ENCODE results near the gene TRAPPC3. TPM values are rescaled to one million over a fixed set of nuclear protein-coding genes. Genes with fewer than 3 reads are reported as not detected.
"Not testable (repeated sequence)": the region's sequence is repeated elsewhere in the genome, so short reads cannot be mapped to it uniquely, and the experiment has no call there.

TRAPPC3 gene
- total RNA-seq, 1 experiment from 2014 or later = 134 TPM

DNA sequence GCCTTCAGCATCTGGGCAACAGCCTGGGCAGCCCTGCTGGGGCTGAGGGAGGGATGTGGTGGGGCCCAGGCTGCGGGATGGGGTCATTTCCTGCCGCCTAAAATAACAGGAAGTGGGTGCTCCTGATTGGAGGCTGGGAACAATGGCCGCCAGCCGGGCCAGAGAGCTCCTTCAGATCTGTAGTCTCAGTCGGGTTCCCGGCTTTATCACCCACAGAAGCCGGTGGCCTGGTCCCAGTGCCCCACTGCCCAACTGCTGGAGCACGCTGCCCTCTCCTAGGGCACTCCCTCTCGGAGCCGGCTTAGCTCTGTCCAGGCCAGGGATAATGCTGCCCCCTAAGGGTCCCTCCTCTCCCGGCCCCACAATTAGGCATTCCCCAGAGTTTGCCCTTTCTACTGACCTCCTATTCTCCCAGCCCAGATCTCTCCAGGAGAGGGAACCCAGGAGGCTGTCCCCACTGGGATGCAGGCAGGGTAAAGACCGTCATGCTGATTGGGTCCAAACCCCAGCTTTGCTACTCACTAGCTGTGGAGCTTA, 11.7 kb upstream of the TRAPPC3 start:
- Histone ChIP-seq H3K27me3 (replicated peaks) (no peaks in the 10 kb centered on the region), H3K36me3 (peaks cover 82% of the 10 kb centered on the region), H3K9me3 (replicated peaks) (no peaks in the 10 kb centered on the region), H3K27ac (peak overlapping the region; percentile 72), H3K4me1 (replicated peaks) (peaks cover 40% of the 10 kb centered on the region), H3K4me3 (peak overlapping the region; percentile 33)
- peak; percentile 77 to 86 for DNase-seq (ENCODE audit: low read depth in 1 of 2, low spot score in 2 of 2)

DNA sequence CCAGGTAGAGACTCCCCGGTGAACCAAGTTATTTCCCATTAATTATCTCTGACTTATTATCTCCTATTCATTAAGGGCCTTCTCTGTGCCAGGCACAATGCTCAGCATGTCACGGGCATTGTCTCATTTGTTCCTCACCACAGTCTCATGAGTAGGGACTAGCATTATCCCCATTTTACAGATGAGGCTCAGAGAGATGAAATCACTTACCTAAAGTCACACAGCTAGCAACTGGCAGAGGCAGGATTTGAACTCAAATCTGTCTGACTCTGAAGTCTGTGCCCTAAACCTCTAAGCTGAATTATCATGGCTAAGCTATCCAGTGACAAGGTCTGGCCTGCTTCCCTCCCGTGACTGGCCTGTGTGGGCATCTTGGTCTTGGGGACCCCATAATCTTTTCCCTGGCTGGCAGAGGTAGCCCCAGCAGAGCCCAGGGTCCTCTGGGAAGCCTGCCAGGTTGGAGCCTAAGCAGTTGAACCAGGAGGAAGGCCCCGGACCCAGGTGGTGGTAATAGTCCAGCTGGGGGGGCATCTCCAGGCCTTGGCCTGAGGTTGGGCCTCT, 11.2 kb upstream of the TRAPPC3 start:
- Histone ChIP-seq H3K36me3 (peaks cover 82% of the 10 kb centered on the region), H3K4me3 (peak overlapping the region; percentile 33), H3K4me1 (replicated peaks) (peaks cover 42% of the 10 kb centered on the region), H3K9me3 (replicated peaks) (no peaks in the 10 kb centered on the region), H3K27ac (peak overlapping the region; percentile 72), H3K27me3 (replicated peaks) (no peaks in the 10 kb centered on the region)
- no peak for DNase-seq (ENCODE audit: low read depth in 1 of 2, low spot score in 2 of 2)

DNA sequence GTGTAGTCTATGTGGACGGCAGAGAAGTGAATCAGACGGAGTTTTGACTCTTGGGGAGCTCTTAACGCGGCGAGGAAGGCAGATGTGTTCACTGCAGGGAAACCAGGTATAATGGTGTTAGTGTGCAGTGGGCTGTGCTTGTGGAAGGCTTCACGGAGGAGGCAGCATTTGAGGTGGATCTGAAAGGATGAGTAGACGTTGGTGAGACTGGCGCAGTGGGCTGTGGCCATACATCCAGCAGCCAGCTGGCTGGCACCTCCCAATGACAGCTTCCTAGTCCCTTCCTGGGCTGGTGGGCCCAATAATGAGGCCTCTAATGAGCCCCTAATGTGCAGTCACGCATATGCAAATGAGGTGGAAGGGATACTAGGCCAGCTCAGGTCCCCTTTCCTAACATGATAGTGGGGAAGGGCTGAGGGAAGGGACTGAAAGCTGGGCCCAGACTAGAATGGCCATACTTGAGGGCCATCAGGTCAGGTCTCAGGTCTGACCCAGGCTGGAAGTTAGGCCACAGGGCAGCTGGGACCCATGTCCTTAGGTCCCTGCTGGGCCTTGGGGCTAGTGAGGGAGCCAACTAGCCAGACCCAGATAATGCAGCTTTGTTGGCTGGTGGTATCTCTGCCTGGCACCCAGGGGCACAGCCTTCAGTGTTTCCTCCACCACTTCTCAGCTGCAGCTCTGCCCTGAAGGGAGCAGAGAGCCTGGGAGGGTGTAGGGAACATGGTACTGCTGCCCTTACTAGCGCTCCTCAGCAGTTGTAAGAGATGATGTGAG, 10.5 kb upstream of the TRAPPC3 start:
- DNase-seq (ENCODE audit: low read depth in 1 of 2, low spot score in 2 of 2) = no peak

DNA sequence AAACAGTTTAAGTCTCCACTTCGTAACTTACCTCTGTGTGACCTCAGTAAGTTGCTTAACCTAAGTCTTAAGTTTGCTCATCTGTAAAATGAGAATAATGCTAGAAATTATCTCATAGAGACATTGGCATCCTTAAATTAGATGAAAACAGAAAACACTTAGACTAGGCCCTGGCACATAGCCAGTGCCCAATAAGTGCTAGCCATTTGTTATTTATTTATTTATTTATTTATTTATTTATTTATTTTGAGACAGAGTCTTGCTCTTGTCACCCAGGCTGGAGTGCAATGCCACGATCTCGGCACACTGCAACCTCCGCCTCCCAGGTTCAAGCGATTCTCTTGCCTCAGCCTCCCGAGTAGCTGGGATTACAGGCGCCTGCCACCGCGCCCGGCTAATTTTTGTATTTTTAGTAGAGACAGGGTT, 9.6 kb upstream of the TRAPPC3 start:
- not testable (repeated sequence) for DNase-seq (ENCODE audit: low read depth in 1 of 2, low spot score in 2 of 2); H3K27me3 ChIP-seq (replicated peaks); H3K27ac ChIP-seq; H3K9me3 ChIP-seq (replicated peaks); H3K4me3 ChIP-seq
- peaks cover 51% of the 10 kb centered on the region for H3K4me1 ChIP-seq (replicated peaks)
- H3K36me3 ChIP-seq = peaks cover 72% of the 10 kb centered on the region

More for the DNA sequence above, 10.5 kb upstream of the TRAPPC3 start:
- Histone ChIP-seq H3K4me1 (replicated peaks) (peaks cover 48% of the 10 kb centered on the region), H3K27ac (peak overlapping the region; percentile 72; the same call in 1 of the 2 replicates), H3K9me3 (replicated peaks) (no peaks in the 10 kb centered on the region), H3K27me3 (replicated peaks) (no peaks in the 10 kb centered on the region), H3K4me3 (no peak overlapping the region), H3K36me3 (peaks cover 78% of the 10 kb centered on the region)

DNA sequence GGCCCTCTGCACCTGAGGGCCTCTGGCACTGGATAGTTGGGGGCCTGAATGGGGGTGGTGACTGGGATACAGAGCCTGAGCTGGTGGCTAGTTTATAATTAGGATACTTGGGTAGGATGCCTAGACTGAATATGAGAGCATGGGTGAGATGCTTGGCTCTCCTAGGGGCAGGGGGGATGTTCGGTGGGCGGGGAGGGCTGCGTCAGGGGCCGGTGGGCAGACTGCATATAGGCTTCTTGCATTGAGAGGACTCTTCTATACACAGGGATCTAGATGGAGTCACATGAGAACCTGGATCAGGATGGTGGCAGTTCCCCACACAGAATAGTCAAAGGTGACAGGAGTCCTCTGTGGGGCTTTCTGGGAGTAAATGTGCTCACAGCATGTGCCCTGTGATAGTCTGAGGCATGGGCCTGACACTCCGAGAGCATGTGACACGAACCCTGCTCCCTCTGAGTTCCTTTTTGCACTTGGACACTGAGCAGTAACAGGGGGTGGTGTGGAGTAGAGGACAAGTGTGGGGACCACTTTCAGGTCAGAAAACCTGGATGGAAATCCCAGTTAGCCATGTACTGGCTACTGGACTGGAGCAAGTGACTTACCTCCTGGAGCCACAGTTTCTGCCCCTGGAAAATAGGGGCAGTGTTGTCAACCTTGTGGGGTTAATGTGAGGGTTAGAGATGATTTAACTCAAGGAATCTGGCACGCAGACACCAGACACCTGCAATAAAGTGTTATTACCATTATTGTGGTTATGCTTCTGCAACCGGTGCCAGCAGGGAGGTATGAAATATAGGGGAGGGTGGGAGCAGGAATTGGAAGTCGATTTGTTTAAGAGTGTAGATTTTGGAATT, 8.9 kb upstream of the TRAPPC3 start:
- peak overlapping the region; percentile 98 for H3K4me3 ChIP-seq
- DNase-seq (ENCODE audit: low read depth in 1 of 2, low spot score in 2 of 2) = no peak
- no peaks in the 10 kb centered on the region for H3K27me3 ChIP-seq (replicated peaks)
- H3K36me3 ChIP-seq = peaks cover 69% of the 10 kb centered on the region
- peaks cover 51% of the 10 kb centered on the region for H3K4me1 ChIP-seq (replicated peaks)
- H3K27ac ChIP-seq = no peak overlapping the region
- H3K9me3 ChIP-seq (replicated peaks) = no peaks in the 10 kb centered on the region

DNA sequence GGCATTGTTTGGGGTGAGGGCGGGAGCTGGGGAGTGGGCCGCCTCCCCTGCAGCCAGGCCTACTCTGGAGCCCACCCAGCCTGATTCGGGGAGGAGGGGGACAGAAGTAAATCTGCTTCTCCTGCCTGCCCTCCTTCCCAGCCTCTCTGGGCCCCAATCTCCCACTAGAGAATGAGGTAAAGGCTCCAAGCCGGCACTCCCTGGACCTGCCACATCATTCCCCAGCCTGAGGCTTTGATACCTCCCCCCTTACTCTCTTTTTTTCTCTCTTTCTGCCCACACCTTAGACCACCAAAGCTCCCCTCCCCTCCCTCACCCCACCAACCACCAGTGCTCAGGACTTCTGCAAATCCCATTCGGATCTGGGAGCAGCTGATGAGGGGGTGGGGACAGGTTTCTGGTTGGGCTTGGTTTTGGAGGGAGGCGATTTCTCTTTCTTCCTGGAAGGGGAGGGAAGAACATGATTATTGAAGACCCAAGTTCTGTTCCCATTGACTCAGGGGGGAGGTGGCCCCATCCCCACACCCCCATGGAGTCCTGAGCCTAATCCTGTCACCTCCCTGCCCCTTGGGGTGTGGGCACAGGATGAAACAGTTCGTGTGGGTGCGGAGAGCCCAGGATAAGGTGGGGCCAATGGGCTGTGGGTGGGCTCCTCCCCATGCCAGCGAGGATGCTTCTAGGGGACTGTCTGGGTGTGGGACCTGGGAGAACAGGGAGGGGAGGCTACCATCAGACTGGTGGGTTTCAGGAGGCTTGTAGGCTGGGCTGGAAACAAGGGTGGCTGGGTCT, 8.0 kb upstream of the TRAPPC3 start:
- Histone ChIP-seq H3K36me3 (peaks cover 60% of the 10 kb centered on the region), H3K9me3 (replicated peaks) (no peaks in the 10 kb centered on the region), H3K27ac (peak overlapping the region; percentile 95), H3K4me1 (replicated peaks) (peaks cover 49% of the 10 kb centered on the region), H3K27me3 (replicated peaks) (no peaks in the 10 kb centered on the region), H3K4me3 (peak overlapping the region; percentile 98)
- DNase-seq (ENCODE audit: low read depth in 1 of 2, low spot score in 2 of 2) = no peak

DNA sequence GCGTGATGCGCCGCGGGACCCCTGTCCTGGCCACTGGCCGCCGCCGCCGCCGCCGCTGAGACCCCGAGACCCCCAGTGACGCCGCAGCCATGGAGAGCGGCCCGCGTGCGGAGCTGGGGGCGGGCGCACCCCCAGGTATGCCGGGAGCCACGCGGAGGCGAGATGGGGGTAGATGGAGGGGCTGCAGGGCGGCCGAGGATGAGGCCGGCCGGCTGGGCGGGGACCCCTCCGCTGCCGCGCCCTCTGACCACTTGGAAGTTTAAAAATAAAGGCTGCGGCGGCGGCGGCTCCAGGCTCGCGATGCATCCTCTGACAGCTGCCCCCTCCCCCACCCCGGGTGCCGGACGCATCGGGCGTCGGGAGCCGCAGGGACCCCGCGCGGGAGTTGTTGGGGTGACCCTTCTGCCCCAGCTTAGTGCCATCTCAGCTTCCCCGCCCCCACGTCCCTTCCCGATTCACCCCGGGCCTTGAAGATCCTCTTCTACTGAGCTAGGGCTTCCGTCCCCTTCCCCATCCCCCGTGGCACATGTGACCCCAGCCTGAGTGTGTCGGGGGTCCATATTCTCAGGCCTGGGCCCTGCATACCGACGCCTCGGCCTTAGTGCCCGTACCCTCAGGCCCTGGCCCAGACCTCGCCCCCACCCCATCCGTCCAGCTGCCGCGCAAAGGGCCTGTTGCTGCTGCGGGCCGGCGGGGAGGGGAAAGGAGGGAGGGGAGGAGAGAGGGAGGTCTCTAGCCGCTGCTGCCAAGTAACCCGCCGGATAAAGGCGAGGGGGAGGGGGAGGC, 7.2 kb upstream of the TRAPPC3 start:
- H3K27me3 ChIP-seq (replicated peaks) = no peaks in the 10 kb centered on the region
- DNase-seq (ENCODE audit: low read depth in 1 of 2, low spot score in 2 of 2) = peak; percentile 65 to 78
- peaks cover 46% of the 10 kb centered on the region for H3K4me1 ChIP-seq (replicated peaks)
- no peaks in the 10 kb centered on the region for H3K9me3 ChIP-seq (replicated peaks)
- peak overlapping the region; percentile 98 for H3K4me3 ChIP-seq
- peak overlapping the region; percentile 95 for H3K27ac ChIP-seq
- H3K36me3 ChIP-seq = peaks cover 52% of the 10 kb centered on the region

DNA sequence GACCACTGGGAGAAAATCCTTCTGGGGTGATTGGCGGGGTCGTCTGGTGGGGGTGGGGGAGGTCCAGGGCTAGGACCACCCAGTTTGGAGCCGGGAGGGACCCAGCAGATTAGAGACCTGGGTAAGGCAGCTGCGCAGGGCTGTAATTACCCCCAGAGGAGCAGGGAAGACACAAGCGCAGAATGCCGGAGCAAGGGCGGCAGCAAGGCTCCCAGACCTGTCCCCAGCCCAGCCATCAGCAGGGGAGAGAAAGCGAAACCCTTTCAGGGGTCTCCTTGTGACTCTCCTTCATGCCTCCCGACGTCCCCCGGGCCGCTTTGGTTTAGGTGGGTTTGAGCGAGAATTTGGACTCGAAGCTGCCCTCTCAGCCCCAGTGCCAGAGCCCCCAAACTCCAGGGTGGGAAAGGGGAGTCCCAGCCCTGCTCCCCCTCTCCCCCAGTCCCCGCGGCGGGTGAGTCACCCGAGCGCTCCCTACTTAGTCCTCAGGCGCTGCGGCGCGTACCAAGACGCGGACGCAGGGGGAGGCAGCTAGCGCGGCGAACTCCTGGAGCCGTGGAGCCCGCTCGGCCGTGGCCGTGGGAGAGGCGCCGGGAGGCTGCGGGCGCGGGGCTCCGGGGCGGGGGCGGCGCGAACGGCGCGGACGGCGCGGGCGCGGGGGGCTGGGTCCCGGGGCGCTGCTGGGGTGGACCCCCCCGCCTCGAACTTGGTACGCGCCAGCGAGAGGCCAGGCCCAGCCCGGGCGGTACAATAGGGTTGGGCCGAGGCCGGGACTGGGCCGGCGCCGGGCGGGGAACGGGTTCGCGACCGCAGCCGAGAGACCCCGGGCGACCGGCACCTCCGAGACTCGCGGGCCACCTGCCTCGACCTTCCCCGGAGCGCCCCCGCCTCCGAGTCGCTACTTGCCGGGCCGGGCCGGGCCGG, 6.4 kb upstream of the TRAPPC3 start, which contains the start of gene MAP7D1:
TSS of gene MAP7D1 (plus strand) at position 753 of the 921 bp plus-strand sequence. CDS start 258 bp downstream, outside the sequence.
- peak within 1 kb of the TSS; percentile 95 for H3K27ac ChIP-seq
- H3K36me3 ChIP-seq = peaks cover 43% of the 10 kb centered on the region
- DNase-seq (ENCODE audit: low read depth in 1 of 2, low spot score in 2 of 2) = peak; percentile 88 to 91
- H3K9me3 ChIP-seq (replicated peaks) = no peaks in the 10 kb centered on the region
- H3K4me3 ChIP-seq = peak within 1 kb of the TSS; percentile 98
- no peaks in the 10 kb centered on the region for H3K27me3 ChIP-seq (replicated peaks)
- H3K4me1 ChIP-seq (replicated peaks) = peaks cover 46% of the 10 kb centered on the region

DNA sequence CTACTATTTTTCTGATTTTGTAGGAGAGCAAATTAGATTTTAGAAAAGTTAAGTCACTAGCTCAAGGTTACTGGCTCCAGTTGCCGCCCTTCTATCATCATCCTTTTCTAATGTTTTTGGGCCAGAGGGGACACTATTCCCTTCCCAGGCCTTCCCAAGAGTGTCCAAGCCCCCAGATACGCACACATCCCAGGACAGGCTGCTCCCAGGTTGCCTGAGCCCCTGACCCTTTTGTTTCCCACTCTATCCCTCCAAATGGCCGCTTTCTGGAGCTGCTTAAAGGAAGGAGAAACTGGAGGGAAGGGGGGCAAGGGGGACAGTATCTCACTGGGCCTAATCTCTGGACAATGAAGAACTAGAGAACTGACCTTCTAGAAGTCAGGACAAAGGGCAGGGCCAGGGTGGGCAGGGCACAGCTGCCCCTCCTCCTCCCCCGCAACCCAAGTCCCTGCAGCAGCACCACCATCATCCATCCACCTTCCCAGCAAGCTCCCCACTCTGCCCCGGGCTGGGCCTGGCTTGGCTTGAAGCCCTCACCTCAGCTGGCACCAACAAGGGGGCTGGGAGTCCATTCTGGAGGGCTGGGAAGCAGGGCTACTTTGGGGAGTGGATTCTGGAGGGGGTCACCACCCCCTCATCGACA, 5.6 kb upstream of the TRAPPC3 start:
- no peaks in the 10 kb centered on the region for H3K27me3 ChIP-seq (replicated peaks)
- H3K4me1 ChIP-seq (replicated peaks) = peaks cover 46% of the 10 kb centered on the region
- peaks cover 36% of the 10 kb centered on the region for H3K36me3 ChIP-seq
- DNase-seq (ENCODE audit: low read depth in 1 of 2, low spot score in 2 of 2) = no peak
- H3K4me3 ChIP-seq = peak overlapping the region; percentile 98
- H3K27ac ChIP-seq = peak overlapping the region; percentile 95
- no peaks in the 10 kb centered on the region for H3K9me3 ChIP-seq (replicated peaks)

DNA sequence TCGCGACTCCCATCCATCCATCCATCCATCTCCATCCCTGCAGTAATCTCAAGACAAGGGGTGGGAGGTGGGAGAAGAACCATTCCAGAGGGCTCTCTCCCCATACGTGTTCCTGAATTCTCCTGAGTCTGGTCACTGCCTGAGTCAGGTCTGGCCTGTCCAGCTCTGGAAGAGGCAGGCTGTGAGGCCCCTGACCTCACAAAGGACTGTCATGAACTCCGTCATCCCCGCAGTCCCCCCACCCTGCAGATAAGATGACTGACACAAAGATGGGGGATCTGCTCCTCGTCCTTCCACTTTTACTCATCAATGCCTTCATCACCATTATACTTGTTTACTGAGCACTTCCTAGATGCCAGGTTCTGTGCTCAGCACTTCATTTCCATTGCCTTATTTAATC, 5.0 kb upstream of the TRAPPC3 start:
- no peak for DNase-seq (ENCODE audit: low read depth in 1 of 2, low spot score in 2 of 2)
- no peaks in the 10 kb centered on the region for H3K27me3 ChIP-seq (replicated peaks)
- no peak overlapping the region for H3K4me3 ChIP-seq
- H3K9me3 ChIP-seq (replicated peaks) = no peaks in the 10 kb centered on the region
- H3K27ac ChIP-seq = no peak overlapping the region
- peaks cover 45% of the 10 kb centered on the region for H3K4me1 ChIP-seq (replicated peaks)
- H3K36me3 ChIP-seq = peaks cover 30% of the 10 kb centered on the region

DNA sequence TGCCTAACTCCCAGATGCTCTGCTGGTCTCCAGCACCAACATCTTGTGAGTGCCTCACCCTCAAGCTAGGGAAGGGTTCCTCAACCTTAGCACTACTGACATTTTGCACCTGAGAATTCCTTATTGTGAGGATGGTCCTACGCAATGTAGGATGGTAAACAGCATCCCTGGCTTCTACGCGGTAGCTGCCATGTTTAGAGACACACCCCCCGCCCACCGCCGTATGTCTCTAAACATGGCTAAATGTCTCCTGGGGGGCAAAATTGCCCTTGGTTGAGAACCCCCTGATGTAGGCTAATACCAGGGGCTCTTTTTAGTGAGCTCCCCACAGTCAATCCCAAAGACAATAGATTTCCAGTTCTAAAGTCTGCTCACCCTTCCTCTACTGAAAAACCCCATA, 4.2 kb upstream of the TRAPPC3 start:
- Histone ChIP-seq H3K4me1 (replicated peaks) (peaks cover 47% of the 10 kb centered on the region), H3K27ac (no peak overlapping the region), H3K4me3 (no peak overlapping the region), H3K27me3 (replicated peaks) (no peaks in the 10 kb centered on the region), H3K9me3 (replicated peaks) (no peaks in the 10 kb centered on the region), H3K36me3 (peaks cover 26% of the 10 kb centered on the region)
- no peak for DNase-seq (ENCODE audit: low read depth in 1 of 2, low spot score in 2 of 2)
